HCT116 (cell line): Measurements from ENCODE around the gene TMPRSS9. TPM values are rescaled to one million over a fixed set of nuclear protein-coding genes. Genes with fewer than 3 reads are reported as not detected.

Experiments
- ATAC-seq: fragments of 200-7000 bp; cut with Tn5 transposase; 2 replicates; pipeline ENCODE4 v1.9.1; 2020; ENCODE audit warnings: mild to moderate bottlenecking, moderate library complexity
- BruUV-seq: library from RNA; stranded (reverse); fragments of 400-500 nt; replicated peaks from 2 replicates; lab custom pipeline; 2021; lab: Mats Ljungman, UMichigan
- CTCF ChIA-PET: fragments of 300-600 bp; sonication (Branson Sonifier 250); formaldehyde crosslinking; loops from one replicate; lab custom pipeline; 2021; ENCODE audit warnings: antibody characterized with exemption; lab: Charles Lee
- POLR2A ChIA-PET: fragments of 300-600, 350-600 bp; sonication (Branson Sonifier 250); formaldehyde crosslinking; loops from one replicate; lab custom pipeline; 2021; ENCODE audit warnings: antibody characterized with exemption; lab: Charles Lee
- RAD21 ChIA-PET, 2 experiments: fragments of 300-600 bp; sonication (Branson Sonifier 250); formaldehyde crosslinking; loops; one replicate each; lab custom pipeline; 2023; ENCODE audit warnings: low total read pairs in 2 of 2; ENCODE audit not compliant: uncharacterized antibody in 2 of 2, unreplicated experiment in 2 of 2, low non-redundant PET in 1 of 2; lab: Charles Lee
- DNase-seq: peaks from one replicate; pipeline ENCODE4 v3.0.0-alpha.2; 2010; ENCODE audit warnings: low read depth, low spot score
- H2AFZ ChIP-seq: fragments of 200-600 bp; shearing (Covaris generic), sonication (generic); 2 replicates; pipeline ENCODE4 v1.6.1; 2017; ENCODE audit warnings: low read depth, mixed run types, mixed read lengths, antibody characterized with exemption, low read length; ENCODE audit not compliant: poor library complexity, severe bottlenecking
- H3K27ac ChIP-seq: 2 replicates; pipeline ENCODE4 v1.5.1; 2012; ENCODE audit warnings: low read depth, low read length
- H3K27me3 ChIP-seq: fragments of 200-600 bp; sonication (generic); 2 replicates; pipeline ENCODE4 v1.6.1; 2016; ENCODE audit warnings: mixed run types, low read length, mixed read lengths; ENCODE audit not compliant: insufficient read depth
- H3K36me3 ChIP-seq, 2 experiments: fragments of 200-500 bp in 1 of 2; fragments of 200-600 bp in 1 of 2; sonication (Bioruptor generic) in 1 of 2; sonication (generic) in 1 of 2; 2 replicates each; pipeline versions ENCODE4 v1.5.1 to v1.6.1; 2014 to 2016; ENCODE audit warnings: low read length in 2 of 2, inconsistent platforms in 1 of 2, mixed read lengths in 1 of 2, mixed run types in 1 of 2; ENCODE audit not compliant: insufficient read depth in 2 of 2, control insufficient read depth in 1 of 2
- H3K4me1 ChIP-seq, 2 experiments: fragments of 200-600 bp in 1 of 2; sonication (generic) in 1 of 2; 2 replicates each; pipeline versions ENCODE4 v1.5.1 to v1.6.1; 2012 to 2017; ENCODE audit warnings: low read length in 2 of 2, inconsistent platforms in 1 of 2, mild to moderate bottlenecking in 1 of 2, mixed read lengths in 1 of 2, mixed run types in 1 of 2, moderate library complexity in 1 of 2; ENCODE audit not compliant: insufficient read depth in 2 of 2, control insufficient read depth in 1 of 2
- H3K4me2 ChIP-seq: fragments of 200-600 bp; sonication (generic); 2 replicates; pipeline ENCODE4 v1.6.1; 2017; ENCODE audit warnings: mixed run types, low read length, mixed read lengths
- H3K4me3 ChIP-seq, 2 experiments: fragments of 200-600 bp in 1 of 2; sonication (generic) in 1 of 2; replicated peaks in 1 of 2; 2 replicates each; pipeline ENCODE4 v1.5.1; 2011 to 2016; ENCODE audit warnings: low read length in 2 of 2, control low read depth in 1 of 2, low read depth in 1 of 2, mild to moderate bottlenecking in 1 of 2, mixed read lengths in 1 of 2, mixed run types in 1 of 2
- H3K79me2 ChIP-seq: fragments of 200-600 bp; sonication (generic); 2 replicates; pipeline ENCODE4 v1.6.1; 2017; ENCODE audit warnings: mild to moderate bottlenecking, mixed run types, low read length, moderate library complexity, mixed read lengths; ENCODE audit not compliant: insufficient read depth
- H3K9ac ChIP-seq: fragments of 200-600 bp; sonication (generic); 2 replicates; pipeline ENCODE4 v1.6.1; 2016; ENCODE audit warnings: low read length, mixed read lengths
- H3K9me2 ChIP-seq: fragments of 200-600 bp; sonication (generic), shearing (Covaris generic); 2 replicates; pipeline ENCODE4 v1.6.1; 2017; ENCODE audit warnings: mixed run types, mild to moderate bottlenecking, moderate library complexity; ENCODE audit not compliant: insufficient read depth
- H3K9me3 ChIP-seq, 2 experiments: fragments of 200-500 bp in 1 of 2; fragments of 200-600 bp in 1 of 2; sonication (Bioruptor generic) in 1 of 2; sonication (generic) in 1 of 2; 2 replicates each; pipeline ENCODE4 v1.6.1; 2014 to 2017; ENCODE audit warnings: low read length in 2 of 2, mixed read lengths in 2 of 2, inconsistent platforms in 1 of 2, low read depth in 1 of 2, mild to moderate bottlenecking in 1 of 2, mixed run types in 1 of 2, moderate library complexity in 1 of 2; ENCODE audit not compliant: control insufficient read depth in 1 of 2, insufficient read depth in 1 of 2
- H4K20me1 ChIP-seq: fragments of 200-600 bp; sonication (generic), shearing (Covaris generic); 2 replicates; pipeline ENCODE4 v1.6.1; 2017; ENCODE audit warnings: mixed run types, mild to moderate bottlenecking, moderate library complexity; ENCODE audit not compliant: insufficient read depth
- CBX3 ChIP-seq: IDR thresholded peaks from 2 replicates; pipeline ENCODE4 v1.6.1; 2012; ENCODE audit warnings: low read depth
- CEBPB ChIP-seq: IDR thresholded peaks from 2 replicates; pipeline ENCODE4 v1.6.1; 2012; ENCODE audit warnings: low read depth
- EGR1 ChIP-seq: IDR thresholded peaks from 2 replicates; pipeline ENCODE4 v1.6.1; 2012; ENCODE audit warnings: low read depth
- ELF1 ChIP-seq: IDR thresholded peaks from 2 replicates; pipeline ENCODE4 v1.6.1; 2012; ENCODE audit warnings: low read depth, borderline replicate concordance
- EZH2 ChIP-seq: fragments of 200-600 bp; sonication (generic); IDR thresholded peaks from 2 replicates; pipeline ENCODE4 v1.6.1; 2017; ENCODE audit warnings: antibody characterized with exemption, mixed run types
- TCF7L2 ChIP-seq: IDR thresholded peaks from 2 replicates; pipeline ENCODE4 v1.7.0; 2011; ENCODE audit warnings: borderline replicate concordance, inconsistent platforms; ENCODE audit not compliant: insufficient read depth, insufficient read length; ENCODE audit errors: extremely low read depth
- ZNF274 ChIP-seq: fragments of 200-500 bp; sonication (Bioruptor generic); IDR thresholded peaks from 2 replicates; pipeline ENCODE4 v1.6.1; 2014; ENCODE audit warnings: mild to moderate bottlenecking, low read depth, low read length, inconsistent platforms
- intact Hi-C: fragments of 100-400 bp; cut with micrococcal nuclease; formaldehyde crosslinking; loops from 2 replicates; pipeline ENCODE4 v1.10.0; 2022
- total RNA-seq: library from RNA; stranded (reverse); gene quantifications from one replicate; pipeline ENCODE4 v1.2.1, GENCODE V29; 2021; ENCODE audit not compliant: unreplicated experiment
- TF ChIP-seq, protein P1 (sequence below): IDR thresholded peaks from 2 replicates; pipeline ENCODE4 v1.6.1; 2012
- TF ChIP-seq, protein P2 (sequence below): IDR thresholded peaks from 2 replicates; pipeline ENCODE4 v1.6.1; 2012; ENCODE audit warnings: low read depth

TMPRSS9 gene
- total RNA-seq, 1 experiment from 2014 or later, result not detected

DNA sequence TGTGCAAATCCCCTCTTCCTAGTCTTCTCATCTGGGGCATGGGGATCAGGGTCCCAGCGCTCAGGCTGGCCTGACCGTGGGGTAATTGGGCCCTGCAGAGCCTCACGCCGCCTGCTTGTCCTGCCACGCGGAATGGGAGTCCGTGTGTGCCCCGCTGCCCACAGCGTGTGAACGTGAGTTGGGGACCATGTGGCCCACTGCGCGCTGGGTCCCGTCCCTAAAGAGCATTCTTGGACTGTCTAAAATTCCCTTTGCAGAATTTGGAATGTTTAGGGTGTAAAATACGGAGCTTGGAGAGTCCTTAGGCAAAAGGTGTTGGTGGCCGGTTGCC is 2.9 kb downstream of the TMPRSS9 start:
- Histone ChIP-seq H3K79me2 (no peaks in the 10 kb centered on the region), H3K9me2 (no peaks in the 10 kb centered on the region), H2AFZ (no peak overlapping the region), H3K27ac (no peak overlapping the region), H3K4me3 (no peak overlapping the region), H3K4me2 (no peak overlapping the region), H3K27me3 (peaks cover 4% of the 10 kb centered on the region; the same call in 1 of the 2 replicates), H3K4me1 (no peaks in the 10 kb centered on the region), H4K20me1 (no peaks in the 10 kb centered on the region), H3K9ac (no peak overlapping the region), H3K9me3 (no peaks in the 10 kb centered on the region), H3K36me3 (no peaks in the 10 kb centered on the region)
- CTCF ChIA-PET, result no interaction called here
- TF ChIP-seq CBX3, result no peak
- TF ChIP-seq ELF1, result no peak
- TF ChIP-seq EGR1, result no peak
- no peak for TF ChIP-seq CEBPB
- TF ChIP-seq TCF7L2, result no peak
- TF ChIP-seq, protein P1, sequence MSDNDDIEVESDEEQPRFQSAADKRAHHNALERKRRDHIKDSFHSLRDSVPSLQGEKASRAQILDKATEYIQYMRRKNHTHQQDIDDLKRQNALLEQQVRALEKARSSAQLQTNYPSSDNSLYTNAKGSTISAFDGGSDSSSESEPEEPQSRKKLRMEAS, result no peak
- no peak for TF ChIP-seq ZNF274
- TF ChIP-seq, protein P2, sequence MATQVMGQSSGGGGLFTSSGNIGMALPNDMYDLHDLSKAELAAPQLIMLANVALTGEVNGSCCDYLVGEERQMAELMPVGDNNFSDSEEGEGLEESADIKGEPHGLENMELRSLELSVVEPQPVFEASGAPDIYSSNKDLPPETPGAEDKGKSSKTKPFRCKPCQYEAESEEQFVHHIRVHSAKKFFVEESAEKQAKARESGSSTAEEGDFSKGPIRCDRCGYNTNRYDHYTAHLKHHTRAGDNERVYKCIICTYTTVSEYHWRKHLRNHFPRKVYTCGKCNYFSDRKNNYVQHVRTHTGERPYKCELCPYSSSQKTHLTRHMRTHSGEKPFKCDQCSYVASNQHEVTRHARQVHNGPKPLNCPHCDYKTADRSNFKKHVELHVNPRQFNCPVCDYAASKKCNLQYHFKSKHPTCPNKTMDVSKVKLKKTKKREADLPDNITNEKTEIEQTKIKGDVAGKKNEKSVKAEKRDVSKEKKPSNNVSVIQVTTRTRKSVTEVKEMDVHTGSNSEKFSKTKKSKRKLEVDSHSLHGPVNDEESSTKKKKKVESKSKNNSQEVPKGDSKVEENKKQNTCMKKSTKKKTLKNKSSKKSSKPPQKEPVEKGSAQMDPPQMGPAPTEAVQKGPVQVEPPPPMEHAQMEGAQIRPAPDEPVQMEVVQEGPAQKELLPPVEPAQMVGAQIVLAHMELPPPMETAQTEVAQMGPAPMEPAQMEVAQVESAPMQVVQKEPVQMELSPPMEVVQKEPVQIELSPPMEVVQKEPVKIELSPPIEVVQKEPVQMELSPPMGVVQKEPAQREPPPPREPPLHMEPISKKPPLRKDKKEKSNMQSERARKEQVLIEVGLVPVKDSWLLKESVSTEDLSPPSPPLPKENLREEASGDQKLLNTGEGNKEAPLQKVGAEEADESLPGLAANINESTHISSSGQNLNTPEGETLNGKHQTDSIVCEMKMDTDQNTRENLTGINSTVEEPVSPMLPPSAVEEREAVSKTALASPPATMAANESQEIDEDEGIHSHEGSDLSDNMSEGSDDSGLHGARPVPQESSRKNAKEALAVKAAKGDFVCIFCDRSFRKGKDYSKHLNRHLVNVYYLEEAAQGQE, result no peak
- TF ChIP-seq EZH2, result no peak
- intact Hi-C loops, result no loop called here
- BruUV-seq, result no TSS peak
- POLR2A ChIA-PET, result no interaction called here
- DNase-seq (no peak), ATAC-seq (no peak)
- RAD21 ChIA-PET, result no interaction called here
